Hematopoietic multipotent progenitor cell treated with erythropoietin and hydrocortisone succinate and interleukin-3 and kit ligand, for 8 days (in vitro differentiated cells): ENCODE data around the gene AK5.
"Not testable (repeated sequence)": the region's sequence is repeated elsewhere in the genome, so short reads cannot be mapped to it uniquely, and the experiment has no call there.

ENCODE experiments used
- DNase-seq: peaks from one replicate; pipeline ENCODE4 v3.0.0-alpha.2; 2015

AK5 gene

DNA sequence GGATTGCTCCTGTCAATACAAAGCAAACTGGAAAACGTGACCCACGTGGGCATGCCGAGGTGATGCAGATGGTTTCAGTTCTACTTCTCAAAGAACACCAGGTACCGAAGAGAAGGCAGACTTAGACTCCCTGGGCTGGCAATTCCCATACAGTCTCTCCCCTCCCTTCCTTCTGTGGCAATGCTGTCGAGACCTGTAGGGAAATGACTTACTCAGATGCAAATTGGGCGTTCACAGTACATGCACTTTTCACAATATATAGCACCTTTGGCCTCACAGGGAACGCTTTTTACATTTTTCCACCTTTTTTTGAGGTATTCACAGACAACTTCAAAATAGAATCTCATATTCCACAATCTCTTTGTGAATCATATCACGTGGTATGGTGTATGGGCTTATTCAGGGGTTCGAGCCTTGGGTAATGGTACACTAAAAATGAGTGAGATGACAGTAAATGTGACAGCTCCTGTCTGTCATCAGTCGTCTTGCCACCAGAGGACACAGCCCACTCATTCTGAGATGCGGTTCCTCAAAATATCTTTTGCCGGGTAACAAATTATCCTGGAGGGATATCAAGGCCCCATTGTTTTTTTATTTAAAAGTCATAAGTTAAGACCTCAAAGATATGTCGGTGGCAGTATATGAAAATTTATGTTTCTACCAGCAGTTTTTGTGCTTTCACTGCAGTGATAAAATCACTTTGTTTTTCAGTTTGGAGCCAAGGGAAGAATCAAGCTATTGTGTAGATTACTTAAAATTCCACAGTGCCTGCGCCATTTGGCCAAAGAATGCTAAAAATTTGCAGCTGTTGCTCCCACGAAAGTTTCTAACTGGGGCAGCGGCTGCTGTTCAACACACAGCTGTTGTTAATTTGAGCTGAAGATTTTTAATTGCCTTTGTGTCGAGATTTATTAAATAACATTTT is 232.3 kb downstream of the AK5 start:
- DNase-seq, result no peak

DNA sequence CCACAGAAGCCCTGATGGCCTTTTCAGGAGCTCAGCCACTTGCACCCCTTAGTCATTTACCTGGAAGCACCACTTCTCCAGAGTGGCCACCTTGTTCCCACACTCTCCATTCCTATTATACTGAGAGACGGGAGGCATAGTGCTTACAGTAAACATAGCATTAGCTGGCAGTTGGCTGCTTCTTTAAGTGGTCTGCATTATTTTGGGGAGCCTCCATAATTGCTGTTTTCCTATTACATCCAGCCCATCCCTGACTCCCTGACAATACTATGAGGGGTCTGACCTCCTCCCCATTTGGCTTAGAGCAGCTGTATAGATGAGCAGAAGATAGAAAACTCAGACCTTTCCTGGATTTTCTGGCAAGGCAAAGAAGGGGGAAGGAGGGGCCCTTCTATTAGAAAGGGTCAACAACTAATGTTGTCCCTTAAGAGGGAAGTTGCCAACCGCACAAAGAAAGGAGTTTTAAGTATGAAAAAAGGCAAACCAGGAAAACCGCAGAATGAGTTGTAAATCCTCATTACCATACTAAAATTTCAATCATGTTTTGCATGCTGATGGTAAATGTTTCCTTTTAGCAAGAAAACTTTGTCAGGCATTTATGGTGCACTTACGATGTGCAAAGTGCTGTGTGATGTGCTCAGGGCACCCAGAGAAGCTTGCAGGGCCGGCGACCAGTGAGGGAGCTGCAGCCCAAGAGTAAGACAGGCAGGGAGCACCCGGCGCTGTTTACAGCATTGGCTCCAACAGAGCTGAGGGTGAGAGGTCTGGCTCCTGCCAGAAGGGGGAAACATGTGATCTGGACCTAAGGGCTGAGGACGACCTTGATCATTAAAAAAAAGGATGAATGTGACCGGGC is 233.3 kb downstream of the AK5 start:
- no peak for DNase-seq

DNA sequence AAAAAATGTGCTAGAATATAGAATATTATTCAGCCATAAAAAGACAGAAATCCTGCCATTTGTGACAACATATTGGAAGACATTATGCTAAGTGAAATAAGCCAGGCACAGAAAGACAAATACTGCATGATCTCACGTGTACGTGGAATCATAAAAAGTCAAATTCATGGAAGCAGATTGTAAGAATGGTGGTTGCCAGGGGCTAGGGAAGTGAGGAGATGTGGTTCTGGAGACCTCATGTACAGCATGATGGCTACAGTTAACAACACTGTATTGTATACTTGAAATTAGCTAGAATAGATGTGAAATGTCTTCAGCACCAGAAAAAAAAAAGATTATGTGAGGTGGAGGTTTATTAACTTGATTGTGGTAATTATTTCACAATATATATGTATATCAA is 234.3 kb downstream of the AK5 start:
- DNase-seq, result no peak

DNA sequence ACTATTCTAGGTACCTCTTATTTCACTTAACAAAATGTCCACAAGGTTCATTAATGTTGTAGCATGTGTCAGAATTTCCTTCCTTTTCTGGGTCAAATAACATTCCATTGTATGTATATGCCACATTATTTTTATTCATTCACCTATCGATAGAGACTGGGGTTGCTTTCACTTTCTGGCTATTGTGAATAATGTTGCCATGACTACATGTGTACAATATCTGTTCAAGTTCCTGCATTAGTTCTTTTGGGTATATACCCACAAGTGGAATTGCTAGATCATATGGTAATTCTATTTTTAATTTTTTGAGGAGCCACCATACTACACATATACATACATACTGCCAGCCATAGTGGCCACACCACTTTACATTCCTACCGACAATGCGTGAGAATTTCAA is 242.2 kb downstream of the AK5 start:
- no peak for DNase-seq

DNA sequence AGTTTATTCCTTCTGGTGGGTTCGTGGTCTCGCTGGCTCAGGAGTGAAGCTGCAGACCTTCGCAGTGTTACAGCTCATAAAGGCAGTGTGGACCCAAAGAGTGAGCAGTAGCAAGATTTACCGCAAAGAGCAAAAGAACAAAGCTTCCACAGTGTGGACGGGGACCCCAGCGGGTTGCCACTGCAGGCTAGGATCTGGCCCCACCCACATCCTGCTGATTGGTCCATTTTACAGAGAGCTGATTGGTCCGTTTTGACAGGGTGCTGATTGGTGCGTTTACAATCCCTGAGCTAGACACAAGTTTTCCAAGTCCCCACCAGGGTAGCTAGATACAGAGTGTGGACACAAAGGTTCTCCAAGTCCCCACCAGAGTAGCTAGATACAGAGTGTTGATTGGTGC is 249.3 kb downstream of the AK5 start:
- DNase-seq, result not testable (repeated sequence)

DNA sequence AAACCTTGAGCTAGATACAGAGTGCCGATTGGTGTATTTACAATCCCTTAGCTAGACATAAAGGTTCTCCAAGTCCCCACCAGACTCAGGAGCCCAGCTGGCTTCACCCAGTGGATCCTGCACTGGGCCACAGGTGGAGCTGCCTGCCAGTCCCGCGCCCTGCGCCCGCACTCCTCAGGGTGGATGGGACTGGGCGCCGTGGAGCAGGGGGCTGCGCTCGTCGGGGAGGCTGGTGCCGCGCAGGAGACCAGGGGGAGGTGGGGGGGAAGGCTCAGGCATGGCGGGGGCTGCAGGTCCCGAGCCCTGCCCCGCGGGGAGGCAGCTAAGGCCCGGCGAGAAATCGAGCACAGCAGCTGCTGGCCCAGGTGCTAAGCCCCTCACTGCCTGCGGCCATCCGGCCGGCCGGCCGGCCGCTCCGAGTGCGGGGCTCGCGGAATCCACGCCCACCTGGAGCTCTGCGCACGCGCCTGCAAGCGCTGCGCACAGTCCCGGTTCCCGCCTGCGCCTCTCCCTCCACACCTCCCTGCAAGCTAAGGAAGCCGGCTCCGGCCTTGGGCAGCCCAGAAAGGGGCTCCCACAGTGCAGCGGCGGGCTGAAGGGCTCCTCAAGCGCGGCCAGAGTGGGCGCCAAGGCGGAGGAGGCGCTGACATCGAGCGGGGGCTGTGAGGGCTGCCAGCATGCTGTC is 249.9 kb downstream of the AK5 start:
- not testable (repeated sequence) for DNase-seq

DNA sequence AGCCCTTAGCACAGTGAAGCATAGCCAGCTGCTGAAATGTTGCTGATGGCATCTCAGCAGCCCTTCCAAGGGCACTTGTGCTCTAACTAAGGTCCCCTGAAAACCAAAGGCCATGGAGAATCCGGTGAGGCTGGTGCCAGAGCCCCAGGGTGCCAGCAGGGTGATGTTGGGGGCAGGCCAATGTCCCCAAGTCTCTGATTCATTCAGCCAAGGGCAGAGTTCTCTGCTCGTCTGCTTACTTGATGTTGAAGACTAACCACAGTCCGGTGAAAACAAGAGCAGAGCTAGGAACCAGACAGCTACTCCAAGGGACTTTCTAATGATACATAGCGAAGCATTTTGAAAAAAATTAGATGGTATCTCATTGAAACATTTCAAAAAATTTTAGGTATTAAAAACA is 250.8 kb downstream of the AK5 start:
- no peak for DNase-seq

DNA sequence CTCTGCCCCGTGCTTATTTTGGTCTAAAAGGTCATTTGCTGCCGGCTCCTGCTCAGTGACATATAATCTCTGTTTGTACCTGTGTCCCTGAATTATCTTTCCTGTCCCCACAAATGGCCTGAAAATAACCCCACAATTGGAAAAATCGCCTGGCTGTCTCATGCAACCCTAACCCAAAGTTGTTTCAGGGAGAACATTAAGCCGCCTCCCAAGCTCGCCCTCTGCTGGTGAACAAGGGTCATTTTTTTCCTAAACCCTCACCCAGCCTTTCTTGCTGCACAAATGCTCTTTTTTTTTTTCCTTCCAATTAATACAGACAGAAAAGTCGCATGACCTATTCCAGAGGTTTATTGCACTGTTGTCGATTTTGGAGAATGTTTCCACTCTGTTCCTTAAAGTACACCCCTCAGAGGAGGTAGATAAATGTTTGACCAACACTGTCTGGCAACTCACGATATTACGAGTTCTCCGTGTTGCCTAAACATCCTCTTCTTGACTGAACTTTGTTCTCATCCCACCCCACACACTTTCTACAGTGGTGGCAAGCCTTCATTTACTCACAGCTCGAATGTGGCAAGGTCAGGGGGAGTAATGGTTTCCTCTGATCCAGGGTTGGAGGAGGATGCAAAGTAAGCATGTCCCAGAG is 252.0 kb downstream of the AK5 start:
- DNase-seq, result peak; percentile 59

DNA sequence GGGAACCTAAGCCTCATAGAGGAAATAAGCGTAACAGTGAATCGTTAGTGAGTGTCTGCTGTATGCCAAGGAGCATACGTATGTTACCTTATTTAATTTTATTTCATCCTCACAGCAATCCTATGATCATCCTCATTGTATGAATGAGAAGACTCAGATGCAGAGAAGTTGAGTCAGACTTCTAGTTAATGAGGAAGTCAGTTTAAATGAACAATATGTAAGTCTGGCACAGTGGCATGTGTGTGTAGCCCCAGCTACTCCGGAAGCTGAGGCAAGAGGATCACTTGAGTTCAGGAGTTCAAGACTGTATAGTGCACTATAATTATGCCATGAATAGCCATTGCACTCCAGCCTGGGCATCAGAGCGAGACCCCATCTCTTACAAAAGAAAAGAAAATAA is 252.6 kb downstream of the AK5 start:
- no peak for DNase-seq

DNA sequence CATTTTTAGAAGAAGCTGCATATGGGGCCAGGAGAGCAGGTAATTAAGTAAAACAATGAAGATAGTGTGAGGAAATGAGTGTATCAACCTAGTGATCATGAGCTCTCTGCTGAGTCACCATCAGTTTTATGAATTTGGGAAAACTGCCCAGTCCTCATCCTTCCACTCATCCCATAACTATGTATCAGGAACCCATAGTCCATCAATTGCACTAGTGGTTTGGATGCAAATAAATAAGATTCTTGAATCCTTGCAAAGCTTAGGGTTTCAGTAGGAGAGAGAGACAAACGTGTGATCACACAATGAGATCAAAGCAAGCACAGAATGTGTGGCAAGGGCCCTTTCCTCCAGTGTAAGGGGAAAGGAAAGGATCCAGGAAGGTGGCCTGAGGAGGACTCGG is 255.0 kb downstream of the AK5 start:
- DNase-seq, result no peak

DNA sequence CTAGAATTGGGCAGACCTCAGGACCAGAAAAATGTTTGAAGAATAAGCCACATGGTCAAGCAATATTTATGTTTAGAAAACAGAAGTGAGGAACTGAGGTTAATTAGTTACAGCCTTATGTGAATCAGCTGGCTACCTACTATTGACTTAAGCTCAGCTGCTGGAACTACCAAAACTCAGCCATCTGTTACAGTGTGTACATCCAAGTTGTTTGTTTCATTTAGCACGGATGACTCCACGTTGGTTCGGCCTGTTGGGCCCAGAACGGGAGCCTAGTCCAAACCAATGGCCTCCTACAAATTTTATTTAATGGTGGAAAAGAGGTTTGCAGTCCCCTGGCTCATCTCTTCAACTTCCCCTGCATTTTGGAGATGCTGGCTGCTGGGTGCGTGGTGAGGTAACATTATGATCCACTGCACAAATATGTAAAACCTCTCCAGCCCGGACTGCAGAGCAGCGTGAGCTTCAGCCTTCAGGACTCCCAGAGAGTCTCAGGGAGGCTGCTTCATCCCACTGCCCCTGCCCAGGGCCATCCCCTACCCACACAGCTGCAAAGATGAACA is 257.2 kb downstream of the AK5 start:
- no peak for DNase-seq

DNA sequence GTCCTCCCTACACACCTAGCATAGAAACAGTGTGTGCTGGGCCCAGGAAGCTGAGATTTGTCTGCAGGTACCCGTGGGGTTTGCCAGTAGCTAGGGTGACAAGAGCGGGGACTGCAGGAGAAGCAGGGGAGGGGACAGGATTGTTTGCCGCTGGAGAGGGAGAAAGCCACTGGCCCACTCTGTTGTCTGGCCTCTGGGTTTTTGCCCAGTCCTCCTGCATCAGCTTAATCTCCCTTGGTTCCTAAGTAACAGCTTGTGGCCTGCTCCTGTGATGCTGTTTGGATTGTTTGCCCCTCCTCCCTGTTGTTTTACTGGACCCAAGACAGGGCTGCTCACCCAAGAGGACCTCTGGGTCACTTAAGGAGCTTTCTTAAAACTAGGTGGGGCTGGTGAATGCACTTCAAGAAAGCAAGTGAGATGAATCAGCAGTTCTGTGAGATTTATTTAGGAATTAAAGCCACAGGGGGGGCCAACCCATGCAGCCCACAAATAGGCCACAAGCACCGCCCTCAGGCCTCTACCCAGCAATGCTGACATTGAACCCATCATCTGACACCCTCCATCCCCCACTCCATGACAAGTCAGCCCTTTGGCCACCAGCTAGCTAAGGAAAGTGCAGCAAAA is 257.8 kb downstream of the AK5 start:
- DNase-seq, result peak; percentile 13

DNA sequence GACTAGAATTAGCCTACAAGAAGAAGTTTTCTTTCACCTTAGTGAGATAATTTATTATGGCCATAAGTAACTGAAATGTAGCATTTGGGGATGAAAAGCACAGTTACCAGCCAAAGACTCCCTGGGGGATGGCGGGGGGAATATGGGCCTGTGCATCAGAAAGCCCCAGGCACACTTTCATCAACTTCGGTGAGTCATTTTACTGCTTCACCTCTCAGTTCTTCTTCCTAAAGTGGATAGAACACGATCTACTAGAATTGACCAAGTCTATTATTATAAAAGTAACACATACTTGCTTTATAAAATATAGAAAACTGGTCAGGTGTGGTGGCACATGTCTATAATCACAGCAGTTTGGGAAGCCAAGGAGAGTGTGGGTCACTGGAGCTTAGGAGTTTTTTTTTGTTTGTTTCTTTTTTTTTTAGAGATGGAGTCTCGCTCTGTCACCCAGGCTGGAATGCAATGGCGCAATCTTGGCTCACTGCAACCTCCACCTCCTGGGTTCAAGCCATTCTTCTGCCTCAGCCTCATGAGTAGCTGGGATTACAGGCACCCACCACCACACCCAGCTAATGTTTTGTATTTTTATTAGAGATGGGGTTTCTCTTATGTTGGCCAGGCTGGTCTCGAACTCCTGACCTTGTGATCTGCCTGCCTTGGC is 258.8 kb downstream of the AK5 start:
- no peak for DNase-seq

DNA sequence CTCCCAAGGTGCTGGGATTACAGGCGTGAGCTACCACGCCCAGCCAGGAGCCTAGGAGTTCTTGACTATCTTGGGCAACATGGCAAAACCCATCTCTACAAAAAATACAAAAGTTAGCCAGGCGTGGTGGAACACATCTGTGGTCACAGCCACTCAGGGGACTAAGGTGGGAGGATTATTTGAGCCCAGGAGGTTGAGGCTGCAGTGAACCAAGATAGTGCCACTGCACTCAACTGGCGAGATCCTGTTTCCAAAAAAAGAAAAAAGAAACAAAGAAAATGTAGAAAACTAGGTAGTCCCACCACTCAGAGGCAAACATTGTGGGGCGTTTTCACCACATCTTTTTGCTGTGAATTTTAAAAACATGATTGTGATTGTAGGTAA is 259.3 kb downstream of the AK5 start:
- no peak for DNase-seq

DNA sequence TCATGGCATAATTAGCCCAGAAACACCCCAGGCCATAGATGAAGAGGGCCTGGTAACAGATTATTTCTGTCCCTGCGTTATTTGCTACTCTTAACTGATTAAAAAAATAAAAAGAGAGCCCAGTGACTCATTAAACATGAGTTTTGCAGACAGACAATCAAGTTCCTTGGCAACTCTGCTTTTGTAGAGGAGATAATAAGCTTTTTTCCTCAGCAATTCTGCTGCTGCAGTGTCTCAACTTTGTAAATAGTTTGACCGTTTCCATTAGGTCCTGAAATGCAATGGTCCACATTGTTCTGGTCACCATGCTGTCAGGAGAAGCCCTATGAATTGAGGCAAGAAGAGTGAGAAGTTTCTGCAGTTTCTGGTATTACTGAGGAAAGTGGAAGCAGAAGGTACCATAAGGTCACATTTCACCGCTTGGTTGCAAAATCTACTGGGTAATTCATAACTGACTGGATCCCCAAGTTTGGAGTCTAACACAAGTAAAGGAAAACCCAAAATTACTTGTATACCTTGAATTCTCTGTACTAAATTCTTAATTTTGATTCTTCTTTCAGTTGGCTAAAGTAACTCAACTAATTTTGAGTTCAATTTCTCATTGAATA is 261.1 kb downstream of the AK5 start:
- DNase-seq, result no peak

DNA sequence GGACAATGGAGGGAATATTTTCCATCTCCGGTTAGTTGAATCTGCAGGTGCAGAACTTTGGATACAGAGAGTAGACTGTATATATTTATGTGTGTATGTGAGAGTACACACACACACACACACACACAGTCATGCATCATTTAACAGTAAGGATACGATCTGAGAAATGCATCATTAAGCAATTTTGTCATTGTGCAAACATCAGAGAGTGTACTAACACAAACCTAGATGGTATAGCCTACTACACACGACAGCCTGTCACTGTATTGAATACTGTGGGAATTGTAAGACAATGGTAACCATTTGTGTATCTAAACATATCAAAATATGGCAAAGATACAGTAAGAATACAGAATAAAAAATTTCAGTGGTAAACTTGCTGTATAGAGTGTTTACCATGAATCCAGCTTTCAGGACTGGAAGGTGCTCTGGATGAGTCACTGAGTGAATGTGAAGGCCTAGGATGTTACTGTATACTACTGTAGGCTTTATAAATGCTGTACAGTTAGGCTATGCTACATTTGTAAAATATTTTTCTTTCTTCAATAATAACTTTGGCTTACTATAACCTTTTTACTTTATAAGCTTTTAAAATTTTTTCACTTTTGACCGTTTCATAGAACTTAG is 262.1 kb downstream of the AK5 start:
- DNase-seq, result no peak

DNA sequence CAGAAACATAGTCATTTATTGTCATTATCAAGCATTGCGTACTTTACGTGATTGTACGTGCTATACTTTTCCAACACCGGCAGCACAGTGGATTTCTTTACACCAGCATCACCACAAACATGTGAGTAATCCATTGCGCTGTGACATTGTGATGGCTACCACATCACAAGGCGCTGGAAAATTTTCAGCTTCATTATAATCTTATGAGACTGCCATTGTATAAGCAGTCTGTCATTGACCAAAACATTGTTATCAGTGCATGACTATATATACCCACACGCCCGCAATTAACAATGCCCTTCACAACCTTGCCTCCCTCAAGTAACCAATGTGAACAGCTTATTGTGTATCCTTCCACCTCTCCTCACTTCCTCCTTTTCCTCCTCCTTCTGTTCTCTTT is 263.0 kb downstream of the AK5 start:
- DNase-seq, result no peak

DNA sequence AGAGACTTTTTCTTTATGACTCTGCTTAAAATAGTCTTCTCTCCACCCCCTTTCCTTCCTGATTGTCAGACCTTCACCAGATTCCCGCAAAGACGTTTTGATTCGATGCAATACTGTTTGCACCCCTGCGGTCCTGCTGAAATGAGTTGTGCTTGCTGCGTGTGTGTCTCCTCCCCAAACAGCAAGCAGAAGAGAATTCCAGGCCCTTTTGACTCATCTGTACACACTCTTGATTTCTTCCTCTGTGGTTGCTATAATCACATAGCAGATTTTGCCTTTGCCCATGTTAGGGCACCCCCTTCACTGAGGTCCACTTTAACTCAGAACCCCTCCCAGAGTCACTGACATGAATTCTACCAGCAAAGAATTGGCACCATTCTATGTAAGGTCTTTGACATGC is 264.2 kb downstream of the AK5 start:
- no peak for DNase-seq

DNA sequence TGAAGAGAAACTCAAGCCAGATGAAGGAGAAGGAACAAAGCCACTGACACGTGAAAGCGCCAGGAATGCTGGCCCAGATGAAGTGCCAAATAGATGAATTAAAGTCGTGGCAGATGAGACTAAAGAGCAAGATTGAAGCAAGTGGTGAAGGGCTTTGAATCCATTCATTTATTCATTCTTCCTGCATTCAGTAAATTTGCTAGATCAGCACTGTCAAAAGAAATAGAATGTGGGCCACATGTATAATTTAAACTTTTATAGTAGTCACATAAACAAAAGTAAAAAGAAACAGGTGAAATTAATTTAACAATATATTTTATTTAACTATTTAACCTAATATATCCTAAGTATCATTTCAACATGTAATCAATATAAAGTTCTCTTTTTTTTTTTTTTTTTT is 265.1 kb downstream of the AK5 start:
- DNase-seq, result no peak

DNA sequence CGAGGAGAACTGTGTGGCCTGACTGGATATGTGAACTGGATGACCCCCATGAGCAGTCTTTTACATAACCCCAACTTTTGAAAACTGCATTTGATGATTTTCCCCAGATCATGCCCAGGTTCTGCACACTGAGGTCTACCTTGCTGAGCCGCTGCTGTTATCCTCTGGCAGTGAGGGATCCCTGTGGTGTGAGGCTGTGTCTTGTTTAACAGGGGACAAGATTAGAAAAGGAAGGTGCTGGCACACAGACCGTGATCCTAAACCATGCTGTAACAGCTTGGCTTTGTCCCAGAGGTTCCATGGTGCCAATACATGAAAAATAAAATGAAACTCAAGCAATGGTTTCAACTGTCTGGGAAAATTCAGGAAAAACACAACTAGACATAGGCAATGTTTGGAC is 266.5 kb downstream of the AK5 start:
- DNase-seq, result no peak

DNA sequence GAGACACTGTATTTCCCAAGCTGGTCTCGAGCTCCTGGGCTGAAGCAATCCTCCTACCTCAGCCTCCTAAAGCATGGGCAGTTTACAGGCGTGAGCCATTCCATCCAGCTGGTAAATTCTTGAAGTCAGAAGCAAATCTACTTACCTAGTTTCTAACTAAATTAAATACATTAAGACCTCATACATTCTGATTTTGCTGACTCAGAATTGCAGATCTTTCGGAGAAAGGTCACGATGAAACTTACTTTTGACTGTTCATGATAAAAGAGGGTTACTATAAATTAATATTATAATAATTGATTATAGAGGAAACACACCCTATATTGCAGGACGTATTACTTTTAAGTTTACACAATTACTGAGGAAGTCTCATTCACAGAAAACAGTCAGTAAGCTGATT is 268.3 kb downstream of the AK5 start:
- DNase-seq, result no peak
